HG03354 (cell line): ENCODE measurements around the gene SLC6A11.

Experiments
- ATAC-seq: cut with Tn5 transposase; IDR thresholded peaks from one replicate; pipeline ENCODE4 v1.9.1; 2021; ENCODE audit warnings: mild to moderate bottlenecking; ENCODE audit not compliant: unreplicated experiment, poor library complexity, severe bottlenecking

The SLC6A11 gene

GRCh38 chr3:10926256-10926810, 110.3 kb downstream of the SLC6A11 start:
- no peak for ATAC-seq

GRCh38 chr3:10926811-10927521, 110.9 kb downstream of the SLC6A11 start:
- no peak for ATAC-seq

- ATAC-seq = no peak
Observed at GRCh38 chr3:10927551-10927950, 111.5 kb downstream of the SLC6A11 start.

- no peak for ATAC-seq
Observed at GRCh38 chr3:10928407-10928960, 112.5 kb downstream of the SLC6A11 start.

- no peak for ATAC-seq
Observed at GRCh38 chr3:10928961-10929471, 113.0 kb downstream of the SLC6A11 start.

GRCh38 chr3:10929978-10930665, 114.1 kb downstream of the SLC6A11 start:
- ATAC-seq = no peak

- ATAC-seq = no peak
Observed at GRCh38 chr3:10930666-10931040, 114.6 kb downstream of the SLC6A11 start.

GRCh38 chr3:10932596-10932995, 116.6 kb downstream of the SLC6A11 start:
- ATAC-seq = no peak

- ATAC-seq = no peak
Observed at GRCh38 chr3:10933021-10933420, 117.0 kb downstream of the SLC6A11 start.

- no peak for ATAC-seq
Observed at GRCh38 chr3:10933470-10933804, 117.4 kb downstream of the SLC6A11 start.

- ATAC-seq = no peak
Observed at GRCh38 chr3:10933805-10934481, 117.9 kb downstream of the SLC6A11 start.

GRCh38 chr3:10935028-10935427, 119.0 kb downstream of the SLC6A11 start:
- ATAC-seq = no peak

- no peak for ATAC-seq
Observed at GRCh38 chr3:10935846-10936631, 120.0 kb downstream of the SLC6A11 start.

GRCh38 chr3:10936686-10937085, 120.7 kb downstream of the SLC6A11 start:
- ATAC-seq = no peak

- ATAC-seq = no peak
Observed at GRCh38 chr3:10937141-10937825, 121.3 kb downstream of the SLC6A11 start.

- ATAC-seq = no peak
Observed at GRCh38 chr3:10939556-10939955, 123.5 kb downstream of the SLC6A11 start.

GRCh38 chr3:10940106-10940505, 124.1 kb downstream of the SLC6A11 start:
- ATAC-seq = no peak

GRCh38 chr3:10941972-10942371, 125.9 kb downstream of the SLC6A11 start:
- no peak for ATAC-seq

GRCh38 chr3:10942690-10943205, 126.7 kb downstream of the SLC6A11 start:
- ATAC-seq = no peak
